Thoracic aorta (tissue), 2 donors: ENCODE measurements around the gene SNTG2. TPM values are rescaled to one million over a fixed set of nuclear protein-coding genes. Genes with fewer than 3 reads are reported as not detected.

Experiments
- ATAC-seq: fragments of 150-250 bp; one replicate; pipeline ENCODE4 v1.8.0; 2017; ENCODE audit warnings: low read depth; ENCODE audit not compliant: insufficient number of reproducible peaks, low FRiP score
- DNase-seq: peaks from one replicate; pipeline ENCODE4 v3.0.0-alpha.2; 2020; ENCODE audit warnings: low spot score
- H3K27ac ChIP-seq, 2 donors: fragments of 200-600 bp; sonication (generic); 1 replicate in 1 of 2; 2 replicates in 1 of 2; pipeline ENCODE4 v1.5.1; 2016; ENCODE audit warnings: mild to moderate bottlenecking in 2 of 2, moderate library complexity in 2 of 2
- H3K27me3 ChIP-seq: fragments of 200-600 bp; sonication (generic); replicated peaks from 2 replicates; pipeline ENCODE4 v1.6.0; 2016; ENCODE audit warnings: mild to moderate bottlenecking; ENCODE audit not compliant: insufficient read depth
- H3K36me3 ChIP-seq: fragments of 200-600 bp; sonication (generic); one replicate; pipeline ENCODE4 v1.5.1; 2016
- H3K4me1 ChIP-seq, 2 donors: fragments of 200-600 bp; sonication (generic); 1 replicate in 1 of 2; 2 replicates in 1 of 2; pipeline versions ENCODE4 v1.5.1 to v1.6.0; 2016; ENCODE audit warnings: low read depth in 2 of 2, mild to moderate bottlenecking in 1 of 2; ENCODE audit not compliant: control insufficient read depth in 1 of 2
- H3K4me3 ChIP-seq: fragments of 200-600 bp; sonication (generic); 2 replicates; pipeline ENCODE4 v1.5.1; 2016; ENCODE audit warnings: mild to moderate bottlenecking
- H3K9me3 ChIP-seq: fragments of 200-600 bp; sonication (generic); 2 replicates; pipeline ENCODE4 v1.5.1; 2016
- total RNA-seq, 2 donors: library from RNA; depleted of rRNA; stranded (reverse); fragments of >200 nt; gene quantifications; one replicate each; pipeline versions ENCODE4 v1.1.0 to v1.2.3, GENCODE V29; 2016
- TF ChIP-seq, protein P1 (sequence below): fragments of 200-600 bp; sonication (generic); IDR thresholded peaks from one replicate; pipeline ENCODE4 v1.5.1; 2019; ENCODE audit warnings: antibody characterized with exemption

Gene SNTG2
- total RNA-seq, 2 donors from 2014 or later = 8.9 to 18.6 TPM

DNA sequence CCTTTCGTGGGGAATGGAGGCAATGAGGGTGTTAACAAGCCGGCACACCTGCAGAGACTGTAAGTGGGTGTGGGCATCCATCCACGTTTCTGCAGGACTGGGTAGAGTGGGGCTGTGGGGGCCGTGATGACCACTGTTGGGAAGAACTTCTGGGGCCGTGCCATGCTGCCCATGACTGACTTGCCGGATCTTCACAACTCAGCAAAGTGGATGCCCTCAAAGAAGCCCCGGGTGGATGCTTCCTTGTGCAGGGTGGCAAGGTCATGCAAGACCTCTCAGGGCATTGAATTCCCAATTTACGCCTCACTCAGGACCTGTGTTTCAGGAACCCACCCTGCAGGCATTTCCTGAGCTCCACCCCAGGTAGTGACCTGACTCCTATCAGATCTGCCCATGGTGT lies 319.2 kb downstream of the SNTG2 start:
- DNase-seq (no peak), ATAC-seq (no peak)
- H3K27ac ChIP-seq = no peak overlapping the region

DNA sequence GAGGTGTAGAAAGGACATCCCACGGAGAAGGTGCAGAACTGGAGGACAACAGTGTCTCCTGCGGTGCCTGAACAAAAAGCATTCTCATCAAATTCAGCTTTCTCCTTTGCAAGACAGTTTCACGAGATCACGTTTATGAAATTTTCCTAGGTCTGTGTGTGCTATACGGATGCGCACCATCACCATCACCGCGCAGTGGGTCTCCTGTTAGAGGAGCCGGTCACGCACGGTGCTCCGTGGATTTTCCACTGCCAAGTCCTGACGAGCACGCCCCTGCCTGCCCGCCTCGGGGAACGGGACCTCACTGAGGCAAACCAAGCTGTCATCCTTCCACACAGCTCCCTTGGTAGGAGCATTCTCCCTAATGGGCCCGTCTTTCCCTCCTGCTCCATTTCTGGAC lies 322.2 kb downstream of the SNTG2 start:
- no peak overlapping the region for H3K27ac ChIP-seq
- no peaks in the 10 kb centered on the region for H3K27me3 ChIP-seq
- TF ChIP-seq, protein P1, sequence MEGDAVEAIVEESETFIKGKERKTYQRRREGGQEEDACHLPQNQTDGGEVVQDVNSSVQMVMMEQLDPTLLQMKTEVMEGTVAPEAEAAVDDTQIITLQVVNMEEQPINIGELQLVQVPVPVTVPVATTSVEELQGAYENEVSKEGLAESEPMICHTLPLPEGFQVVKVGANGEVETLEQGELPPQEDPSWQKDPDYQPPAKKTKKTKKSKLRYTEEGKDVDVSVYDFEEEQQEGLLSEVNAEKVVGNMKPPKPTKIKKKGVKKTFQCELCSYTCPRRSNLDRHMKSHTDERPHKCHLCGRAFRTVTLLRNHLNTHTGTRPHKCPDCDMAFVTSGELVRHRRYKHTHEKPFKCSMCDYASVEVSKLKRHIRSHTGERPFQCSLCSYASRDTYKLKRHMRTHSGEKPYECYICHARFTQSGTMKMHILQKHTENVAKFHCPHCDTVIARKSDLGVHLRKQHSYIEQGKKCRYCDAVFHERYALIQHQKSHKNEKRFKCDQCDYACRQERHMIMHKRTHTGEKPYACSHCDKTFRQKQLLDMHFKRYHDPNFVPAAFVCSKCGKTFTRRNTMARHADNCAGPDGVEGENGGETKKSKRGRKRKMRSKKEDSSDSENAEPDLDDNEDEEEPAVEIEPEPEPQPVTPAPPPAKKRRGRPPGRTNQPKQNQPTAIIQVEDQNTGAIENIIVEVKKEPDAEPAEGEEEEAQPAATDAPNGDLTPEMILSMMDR = no peak
- H3K36me3 ChIP-seq = no peaks in the 10 kb centered on the region
- H3K9me3 ChIP-seq = no peaks in the 10 kb centered on the region
- no peak for ATAC-seq
- H3K4me1 ChIP-seq = no peaks in the 10 kb centered on the region
- no peak overlapping the region for H3K4me3 ChIP-seq
- DNase-seq = no peak

More for the DNA sequence above, 319.2 kb downstream of the SNTG2 start:
- Histone ChIP-seq H3K36me3 (no peaks in the 10 kb centered on the region), H3K9me3 (no peaks in the 10 kb centered on the region), H3K4me1 (no peaks in the 10 kb centered on the region), H3K27me3 (no peaks in the 10 kb centered on the region), H3K4me3 (no peak overlapping the region)
- TF ChIP-seq, protein P1 = no peak

DNA sequence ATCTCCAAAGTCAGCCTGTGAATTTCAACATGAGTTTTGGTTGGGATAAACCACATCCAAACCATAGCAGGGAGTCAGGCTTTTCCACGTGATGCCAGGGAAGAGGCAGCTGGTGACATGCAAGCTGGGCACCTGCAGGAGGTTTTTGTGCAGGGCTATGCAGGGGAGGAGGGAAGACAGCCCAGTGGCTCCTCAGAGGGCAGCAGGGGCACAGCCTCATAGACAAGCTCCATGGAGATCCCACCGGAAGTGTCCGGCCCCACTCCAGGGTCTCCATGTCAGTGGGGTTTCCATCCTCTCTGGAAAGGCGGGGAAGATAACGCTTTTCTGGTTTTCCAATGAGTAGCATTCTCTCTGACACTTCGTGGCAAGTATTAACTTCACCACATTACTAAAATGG lies 327.0 kb downstream of the SNTG2 start:
- no peak for ATAC-seq
- Histone ChIP-seq H3K36me3 (no peaks in the 10 kb centered on the region), H3K27ac (no peak overlapping the region), H3K27me3 (no peaks in the 10 kb centered on the region), H3K4me1 (no peaks in the 10 kb centered on the region), H3K9me3 (no peaks in the 10 kb centered on the region), H3K4me3 (no peak overlapping the region)
- TF ChIP-seq, protein P1 = no peak
- DNase-seq = no peak

DNA sequence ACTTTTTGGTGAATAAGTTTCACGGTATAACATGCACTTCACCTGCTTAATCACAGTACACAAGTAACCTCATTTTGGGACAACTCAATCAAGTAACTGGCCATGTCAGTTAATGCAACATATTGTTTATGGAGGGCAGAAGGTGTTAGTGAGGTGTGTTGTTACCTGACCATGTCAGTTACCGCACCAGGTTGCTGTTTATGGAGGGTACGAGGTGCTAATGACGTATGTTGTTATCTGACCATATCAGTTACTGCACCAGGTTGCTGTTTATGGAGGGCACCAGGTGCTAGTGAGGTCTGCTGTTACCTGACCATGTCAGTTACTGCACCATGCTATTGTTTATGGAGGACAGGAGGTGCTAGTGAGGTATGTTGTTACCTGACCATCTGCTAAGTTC lies 327.5 kb downstream of the SNTG2 start:
- H3K27ac ChIP-seq = no peak overlapping the region
- H3K27me3 ChIP-seq = no peaks in the 10 kb centered on the region
- no peak for ATAC-seq
- no peaks in the 10 kb centered on the region for H3K36me3 ChIP-seq
- TF ChIP-seq, protein P1 = no peak
- H3K9me3 ChIP-seq = no peaks in the 10 kb centered on the region
- no peaks in the 10 kb centered on the region for H3K4me1 ChIP-seq
- DNase-seq = no peak
- H3K4me3 ChIP-seq = no peak overlapping the region

DNA sequence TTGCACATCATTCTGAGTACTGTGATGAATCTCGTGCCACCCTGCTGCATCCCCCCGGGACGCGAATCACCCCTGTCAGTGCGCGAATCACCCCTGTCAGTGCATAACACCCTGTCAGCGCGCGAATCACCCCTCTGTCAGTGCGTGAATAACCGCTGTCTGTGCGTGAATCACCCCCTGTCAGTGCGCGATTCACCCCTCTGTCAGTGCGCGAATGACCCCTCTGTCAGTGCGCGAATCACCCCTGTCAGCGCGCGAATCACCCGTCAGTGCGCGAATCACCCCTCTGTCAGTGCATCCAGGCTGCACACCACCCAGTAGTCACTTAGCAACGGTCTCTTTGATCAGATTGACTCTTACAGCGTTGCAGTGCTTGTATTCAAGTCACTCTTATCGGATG lies 328.2 kb downstream of the SNTG2 start:
- no peak overlapping the region for H3K27ac ChIP-seq
- H3K4me3 ChIP-seq = no peak overlapping the region
- H3K9me3 ChIP-seq = no peaks in the 10 kb centered on the region
- no peaks in the 10 kb centered on the region for H3K4me1 ChIP-seq
- H3K36me3 ChIP-seq = no peaks in the 10 kb centered on the region
- H3K27me3 ChIP-seq = no peaks in the 10 kb centered on the region
- TF ChIP-seq, protein P1 = no peak
- ATAC-seq (no peak), DNase-seq (no peak)
